ENCODE results near the gene PSMA6.
"Not testable (repeated sequence)": the region's sequence is repeated elsewhere in the genome, so short reads cannot be mapped to it uniquely, and the experiment has no call there.

Gene PSMA6

DNA sequence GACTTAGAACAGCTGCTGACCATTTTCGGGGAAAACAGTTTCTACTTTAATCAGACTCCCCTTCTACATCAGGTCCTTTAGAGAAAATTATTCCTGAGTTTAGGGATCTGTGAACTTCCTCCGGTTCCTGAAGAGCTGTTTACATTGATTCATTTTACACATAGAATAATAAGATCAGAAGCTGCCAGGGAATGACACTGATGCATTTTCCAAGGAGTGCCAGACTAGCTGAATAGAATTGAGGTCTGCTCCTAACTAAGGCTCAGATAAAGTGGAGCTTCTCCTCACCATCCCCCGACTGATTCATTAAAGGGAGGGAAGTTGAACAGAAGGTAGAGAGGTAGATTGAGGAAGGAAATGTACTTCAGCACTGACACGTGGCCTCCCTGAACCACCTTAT lies 41.9 kb upstream of the PSMA6 start:
- TF ChIP-seq, protein P1, sequence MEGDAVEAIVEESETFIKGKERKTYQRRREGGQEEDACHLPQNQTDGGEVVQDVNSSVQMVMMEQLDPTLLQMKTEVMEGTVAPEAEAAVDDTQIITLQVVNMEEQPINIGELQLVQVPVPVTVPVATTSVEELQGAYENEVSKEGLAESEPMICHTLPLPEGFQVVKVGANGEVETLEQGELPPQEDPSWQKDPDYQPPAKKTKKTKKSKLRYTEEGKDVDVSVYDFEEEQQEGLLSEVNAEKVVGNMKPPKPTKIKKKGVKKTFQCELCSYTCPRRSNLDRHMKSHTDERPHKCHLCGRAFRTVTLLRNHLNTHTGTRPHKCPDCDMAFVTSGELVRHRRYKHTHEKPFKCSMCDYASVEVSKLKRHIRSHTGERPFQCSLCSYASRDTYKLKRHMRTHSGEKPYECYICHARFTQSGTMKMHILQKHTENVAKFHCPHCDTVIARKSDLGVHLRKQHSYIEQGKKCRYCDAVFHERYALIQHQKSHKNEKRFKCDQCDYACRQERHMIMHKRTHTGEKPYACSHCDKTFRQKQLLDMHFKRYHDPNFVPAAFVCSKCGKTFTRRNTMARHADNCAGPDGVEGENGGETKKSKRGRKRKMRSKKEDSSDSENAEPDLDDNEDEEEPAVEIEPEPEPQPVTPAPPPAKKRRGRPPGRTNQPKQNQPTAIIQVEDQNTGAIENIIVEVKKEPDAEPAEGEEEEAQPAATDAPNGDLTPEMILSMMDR (conservative IDR thresholded peaks at IDR 0.05): no peak
- no peak for TF ChIP-seq ZFX (IDR thresholded peaks at IDR 0.05)
- H3K27ac ChIP-seq: no peak overlapping the region

DNA sequence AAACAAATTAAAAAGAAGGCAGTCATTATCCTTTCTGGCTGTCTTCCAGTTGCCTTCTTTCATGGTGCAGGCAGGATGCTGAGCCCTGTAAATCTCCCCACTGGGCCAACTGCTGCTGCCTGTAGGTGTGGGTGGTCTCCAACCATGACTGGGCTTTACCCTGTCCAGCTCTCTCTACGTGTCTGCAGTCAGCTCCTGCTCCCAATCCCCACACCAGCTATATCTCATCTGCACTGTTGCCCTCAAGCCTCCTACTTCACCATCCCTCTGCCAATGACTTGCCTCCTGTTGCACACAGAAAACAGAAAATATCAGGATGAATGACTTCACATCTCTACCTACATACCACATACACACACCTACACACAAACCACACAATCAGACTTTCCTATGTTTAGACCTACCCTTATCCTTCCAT lies 39.7 kb upstream of the PSMA6 start:
- no peak for TF ChIP-seq ZFX (IDR thresholded peaks at IDR 0.05)
- TF ChIP-seq, protein P1 (conservative IDR thresholded peaks at IDR 0.05): no peak

GRCh38 chr14:35253056-35253455 lies 39.1 kb upstream of the PSMA6 start:
- not testable (repeated sequence) for H3K27ac ChIP-seq

More for the DNA sequence above, 39.7 kb upstream of the PSMA6 start:
- no peak overlapping the region for H3K27ac ChIP-seq

DNA sequence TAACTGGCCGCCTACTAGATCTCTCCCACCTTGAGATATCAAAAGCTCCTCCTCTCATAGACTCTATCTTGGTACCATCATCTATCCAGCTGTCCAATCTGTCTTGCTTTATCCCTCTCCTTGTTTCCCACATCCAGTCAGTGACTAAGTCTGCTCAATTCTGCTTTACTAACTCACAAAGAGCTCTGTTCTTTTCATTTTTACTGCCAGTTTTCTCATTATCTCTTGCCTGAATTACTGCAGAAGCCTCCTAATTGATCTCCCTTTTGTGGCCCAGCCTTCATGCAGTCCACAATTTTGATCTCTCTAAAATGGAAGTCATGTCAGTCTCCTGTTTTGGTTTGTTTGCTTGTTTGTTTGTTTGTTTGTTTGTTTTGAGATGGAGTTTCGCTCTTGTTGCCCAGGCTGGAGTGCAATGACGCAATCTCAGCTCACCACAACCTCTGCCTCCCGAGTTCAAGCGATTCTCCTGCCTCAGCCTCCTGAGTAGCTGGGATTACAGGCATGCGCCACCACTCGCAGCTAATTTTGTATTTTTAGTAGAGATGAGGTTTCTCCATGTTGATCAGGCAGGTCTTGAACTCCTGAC lies 38.1 kb upstream of the PSMA6 start:
- H3K27ac ChIP-seq: not testable (repeated sequence)

- H3K27ac ChIP-seq: no peak overlapping the region
- TF ChIP-seq, protein P1 (conservative IDR thresholded peaks at IDR 0.05): no peak
- no peak for TF ChIP-seq ZFX (IDR thresholded peaks at IDR 0.05)
Observed at GRCh38 chr14:35254736-35255135, 37.4 kb upstream of the PSMA6 start.

DNA sequence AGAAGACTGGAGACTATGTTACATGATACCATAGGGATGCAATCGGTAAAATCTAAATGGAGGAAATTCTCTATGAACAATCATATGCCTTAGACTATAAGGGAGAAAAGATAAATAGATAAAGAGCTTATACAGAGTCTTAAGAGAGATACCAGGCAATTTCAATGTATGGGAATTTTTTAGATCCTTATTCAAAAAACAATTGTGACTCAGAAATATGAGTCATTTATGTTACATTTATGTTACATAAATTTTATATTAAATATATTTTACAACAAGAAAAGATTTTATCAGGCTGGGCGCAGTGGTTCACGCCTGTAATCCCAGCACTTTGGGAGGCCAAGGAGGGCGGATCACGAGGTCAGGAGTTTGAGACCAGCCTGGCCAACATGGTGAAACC lies 36.5 kb upstream of the PSMA6 start:
- no peak for TF ChIP-seq ZFX (IDR thresholded peaks at IDR 0.05)
- TF ChIP-seq, protein P1 (conservative IDR thresholded peaks at IDR 0.05): no peak
- H3K27ac ChIP-seq: no peak overlapping the region

DNA sequence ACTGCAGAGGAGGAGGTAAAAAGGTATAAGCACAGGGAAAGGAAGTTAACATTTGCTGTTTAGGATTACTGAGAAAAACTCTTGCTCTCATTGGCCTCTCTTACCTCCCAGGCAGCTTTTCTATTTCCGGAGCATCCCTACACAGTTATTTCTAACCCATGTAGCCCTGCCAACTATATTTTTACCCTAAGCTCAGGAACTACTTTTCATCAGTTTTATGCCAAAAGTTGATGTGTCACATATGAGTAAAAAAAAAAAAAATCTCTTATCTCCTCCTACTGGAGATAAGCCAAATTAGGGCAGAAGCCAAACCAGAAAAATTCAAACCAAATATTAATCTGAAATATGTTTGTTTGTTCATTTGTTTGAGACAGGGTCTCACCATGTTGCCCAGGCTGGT lies 34.4 kb upstream of the PSMA6 start:
- H3K27ac ChIP-seq: no peak overlapping the region
- TF ChIP-seq ZFX (IDR thresholded peaks at IDR 0.05): no peak
- TF ChIP-seq, protein P1 (conservative IDR thresholded peaks at IDR 0.05): no peak

GRCh38 chr14:35258420-35258819 lies 33.8 kb upstream of the PSMA6 start:
- TF ChIP-seq, protein P1 (conservative IDR thresholded peaks at IDR 0.05): no peak
- no peak for TF ChIP-seq ZFX (IDR thresholded peaks at IDR 0.05)
- H3K27ac ChIP-seq: no peak overlapping the region
